ENCODE data around the gene GGT1.

- TF ChIP-seq CTCF (IDR thresholded peaks at IDR 0.05) (no peak), POLR2A (IDR thresholded peaks at IDR 0.05) (no peak)
These were observed 26.2 kb upstream of the GGT1 start for GRCh38 chr22:24576778-24577177.
